ENCODE results near the gene CDK2. TPM values are rescaled to one million over a fixed set of nuclear protein-coding genes. Genes with fewer than 3 reads are reported as not detected.

Gene CDK2
- total RNA-seq, 2 donors from 2014 or later, result 60.8 to 69.8 TPM

GRCh38 chr12:56013482-56013881 is 46.9 kb downstream of the CDK2 start:
- 91 to 100% methylated on average over 3 to 5 of the region's 5 CpGs for WGBS, 2 experiments (ENCODE audit: insufficient coverage in 1 of 2, insufficient read length in 1 of 2)
- Mint-ChIP-seq H3K27me3 (ENCODE audit: insufficient read depth) (no peaks in the 10 kb centered on the region), H3K4me1 (peaks cover 6% of the 10 kb centered on the region), H3K36me3 (ENCODE audit: low read depth) (peaks cover 25% of the 10 kb centered on the region), H3K27ac (no peak overlapping the region), H3K9me3 (no peaks in the 10 kb centered on the region), H3K4me3 (no peak overlapping the region)
- H3K27ac ChIP-seq (ENCODE audit: low read depth, low read length), result no peak overlapping the region
- DNase-seq, result no peak
- H3K27me3 ChIP-seq (ENCODE audit: control insufficient read depth, insufficient read depth, low read length, poor library complexity, severe bottlenecking), result no peaks in the 10 kb centered on the region
- H3K9me3 ChIP-seq (ENCODE audit: control insufficient read depth, low read length), result no peaks in the 10 kb centered on the region
- peaks cover 4% of the 10 kb centered on the region for H3K36me3 ChIP-seq (ENCODE audit: control insufficient read depth, insufficient read depth, low read length)
- H3K9ac ChIP-seq (ENCODE audit: extremely low read depth, low read length, poor library complexity, severe bottlenecking), result no peak overlapping the region
- TF ChIP-seq CTCF (conservative IDR thresholded peaks at IDR 0.05), result no peak
- no peak overlapping the region for H3K4me3 ChIP-seq (ENCODE audit: low read length)
- H3K4me1 ChIP-seq (ENCODE audit: control insufficient read depth, insufficient read depth, low read length), result no peaks in the 10 kb centered on the region

- 75 to 88% methylated on average over 2 of the region's 2 CpGs for WGBS, 2 experiments (ENCODE audit: insufficient coverage in 1 of 2, insufficient read length in 1 of 2)
- Histone ChIP-seq H3K9me3 (ENCODE audit: control insufficient read depth, low read length) (no peaks in the 10 kb centered on the region), H3K4me1 (ENCODE audit: control insufficient read depth, insufficient read depth, low read length) (no peaks in the 10 kb centered on the region), H3K36me3 (ENCODE audit: control insufficient read depth, insufficient read depth, low read length) (peaks cover 4% of the 10 kb centered on the region), H3K27me3 (ENCODE audit: control insufficient read depth, insufficient read depth, low read length, poor library complexity, severe bottlenecking) (no peaks in the 10 kb centered on the region), H3K4me3 (ENCODE audit: low read length) (no peak overlapping the region), H3K9ac (ENCODE audit: extremely low read depth, low read length, poor library complexity, severe bottlenecking) (no peak overlapping the region), H3K27ac (ENCODE audit: low read depth, low read length) (no peak overlapping the region)
- no peak for TF ChIP-seq CTCF (conservative IDR thresholded peaks at IDR 0.05)
- DNase-seq, result no peak
- H3K4me3 Mint-ChIP-seq, result no peak overlapping the region
- peaks cover 6% of the 10 kb centered on the region for H3K4me1 Mint-ChIP-seq
- no peaks in the 10 kb centered on the region for H3K27me3 Mint-ChIP-seq (ENCODE audit: insufficient read depth)
- H3K36me3 Mint-ChIP-seq (ENCODE audit: low read depth), result peaks cover 25% of the 10 kb centered on the region
- H3K27ac Mint-ChIP-seq, result no peak overlapping the region
- no peaks in the 10 kb centered on the region for H3K9me3 Mint-ChIP-seq
Observed at GRCh38 chr12:56014205-56014604, 47.6 kb downstream of the CDK2 start.

- no peaks in the 10 kb centered on the region for H3K9me3 Mint-ChIP-seq
Observed at GRCh38 chr12:56017181-56017580, 50.6 kb downstream of the CDK2 start.

More at GRCh38 chr12:56017181-56017580, 50.6 kb downstream of the CDK2 start:
- DNase-seq, result no peak
- peaks cover 25% of the 10 kb centered on the region for H3K4me1 Mint-ChIP-seq
- no peak overlapping the region for H3K4me3 Mint-ChIP-seq
- TF ChIP-seq CTCF (conservative IDR thresholded peaks at IDR 0.05), result no peak
- H3K4me3 ChIP-seq (ENCODE audit: low read length), result no peak overlapping the region
- no peaks in the 10 kb centered on the region for H3K27me3 ChIP-seq (ENCODE audit: control insufficient read depth, insufficient read depth, low read length, poor library complexity, severe bottlenecking)
- peaks cover 4% of the 10 kb centered on the region for H3K36me3 ChIP-seq (ENCODE audit: control insufficient read depth, insufficient read depth, low read length)
- H3K4me1 ChIP-seq (ENCODE audit: control insufficient read depth, insufficient read depth, low read length), result peaks cover 5% of the 10 kb centered on the region
- H3K36me3 Mint-ChIP-seq (ENCODE audit: low read depth), result peaks cover 18% of the 10 kb centered on the region
- H3K27ac Mint-ChIP-seq, result no peak overlapping the region
- H3K27me3 Mint-ChIP-seq (ENCODE audit: insufficient read depth), result no peaks in the 10 kb centered on the region
- 75% methylated on average over 1 of the region's 4 CpGs; no CpG with 5 or more reads in 1 of the 2 experiments for WGBS, 2 experiments (ENCODE audit: insufficient coverage in 1 of 2, insufficient read length in 1 of 2)
- no peak overlapping the region for H3K27ac ChIP-seq (ENCODE audit: low read depth, low read length)
- no peak overlapping the region for H3K9ac ChIP-seq (ENCODE audit: extremely low read depth, low read length, poor library complexity, severe bottlenecking)
- no peaks in the 10 kb centered on the region for H3K9me3 ChIP-seq (ENCODE audit: control insufficient read depth, low read length)

Data from endodermal cell (in vitro differentiated cells).